Liver (tissue), 9 donors: Measurements from ENCODE around the gene FBXL4. TPM values are rescaled to one million over a fixed set of nuclear protein-coding genes. Genes with fewer than 3 reads are reported as not detected.

ENCODE experiments used
- DNase-seq: peaks from one replicate; pipeline ENCODE4 v3.0.0-alpha.2; 2017; ENCODE audit warnings: low spot score
- H3K27ac ChIP-seq, 2 donors: one replicate each; pipeline ENCODE4 v1.7.0; 2013; ENCODE audit warnings: inconsistent platforms in 2 of 2, low read length in 2 of 2, control low read depth in 1 of 2, low read depth in 1 of 2, mild to moderate bottlenecking in 1 of 2
- H3K27me3 ChIP-seq, 4 donors: one replicate each; pipeline versions ENCODE4 v1.6.1 to v1.7.0; 2013; ENCODE audit warnings: low read length in 3 of 4, inconsistent platforms in 1 of 4, mild to moderate bottlenecking in 1 of 4, moderate library complexity in 1 of 4; ENCODE audit not compliant: control insufficient read depth in 4 of 4, insufficient read depth in 4 of 4
- H3K36me3 ChIP-seq, 4 donors: one replicate each; pipeline versions ENCODE4 v1.6.1 to v1.7.0; 2013; ENCODE audit warnings: low read length in 3 of 4, mild to moderate bottlenecking in 3 of 4, low read depth in 1 of 4, moderate library complexity in 1 of 4; ENCODE audit not compliant: control insufficient read depth in 4 of 4, insufficient read depth in 3 of 4
- H3K4me1 ChIP-seq, 4 donors: one replicate each; pipeline versions ENCODE4 v1.6.1 to v1.7.0; 2013; ENCODE audit warnings: low read length in 3 of 4, mild to moderate bottlenecking in 3 of 4, moderate library complexity in 1 of 4; ENCODE audit not compliant: control insufficient read depth in 4 of 4, insufficient read depth in 4 of 4
- H3K4me3 ChIP-seq, 3 donors: one replicate each; pipeline versions ENCODE4 v1.6.1 to v1.7.0; 2013; ENCODE audit warnings: low read length in 3 of 3, control low read depth in 1 of 3, low read depth in 1 of 3, mild to moderate bottlenecking in 1 of 3
- H3K9ac ChIP-seq, 2 donors: one replicate each; pipeline ENCODE4 v1.7.0; 2013; ENCODE audit warnings: low read length in 2 of 2, mild to moderate bottlenecking in 2 of 2, moderate library complexity in 2 of 2, control low read depth in 1 of 2, low read depth in 1 of 2
- H3K9me3 ChIP-seq, 4 donors: one replicate each; pipeline versions ENCODE4 v1.6.1 to v1.7.0; 2013; ENCODE audit warnings: low read length in 3 of 4; ENCODE audit not compliant: control insufficient read depth in 4 of 4
- ATF3 ChIP-seq: IDR thresholded peaks from 2 replicates; pipeline ENCODE4 v1.6.1; 2016; ENCODE audit warnings: antibody characterized with exemption
- CTCF ChIP-seq: fragments of 150-350 bp; IDR thresholded peaks from 2 replicates; pipeline ENCODE4 v1.5.1; 2017; ENCODE audit warnings: improper control_type of control experiment, low read depth, low read length; ENCODE audit not compliant: missing input control
- EGR1 ChIP-seq, 2 donors: IDR thresholded peaks; 2 replicates each; pipeline ENCODE4 v1.6.1; 2016 to 2018; ENCODE audit warnings: antibody characterized with exemption in 2 of 2, low read depth in 2 of 2
- HNF4G ChIP-seq: IDR thresholded peaks from 2 replicates; pipeline ENCODE4 v1.6.1; 2016; ENCODE audit warnings: antibody characterized with exemption
- JUND ChIP-seq, 2 donors: IDR thresholded peaks; 2 replicates each; pipeline ENCODE4 v1.6.1; 2016; ENCODE audit warnings: antibody characterized with exemption in 2 of 2
- MAX ChIP-seq: IDR thresholded peaks from 2 replicates; pipeline ENCODE4 v1.6.1; 2016; ENCODE audit warnings: antibody characterized with exemption
- NR2F2 ChIP-seq: IDR thresholded peaks from 2 replicates; pipeline ENCODE4 v1.6.1; 2016; ENCODE audit warnings: antibody characterized with exemption
- RAD21 ChIP-seq, 2 donors: IDR thresholded peaks; 2 replicates each; pipeline ENCODE4 v1.6.1; 2016; ENCODE audit warnings: antibody characterized with exemption in 2 of 2, mild to moderate bottlenecking in 2 of 2
- REST ChIP-seq: IDR thresholded peaks from 2 replicates; pipeline ENCODE4 v1.6.1; 2016; ENCODE audit warnings: antibody characterized with exemption, mild to moderate bottlenecking
- RXRA ChIP-seq, 2 donors: IDR thresholded peaks; 2 replicates each; pipeline ENCODE4 v1.6.1; 2017 to 2018; ENCODE audit warnings: antibody characterized with exemption in 2 of 2, mild to moderate bottlenecking in 1 of 2
- SP1 ChIP-seq: IDR thresholded peaks from 2 replicates; pipeline ENCODE4 v1.6.1; 2018; ENCODE audit warnings: antibody characterized with exemption, mild to moderate bottlenecking
- TAF1 ChIP-seq: conservative IDR thresholded peaks from 2 replicates; pipeline ENCODE4 v1.6.1; 2016; ENCODE audit warnings: antibody characterized with exemption, mild to moderate bottlenecking
- YY1 ChIP-seq: IDR thresholded peaks from 2 replicates; pipeline ENCODE4 v1.6.1; 2016; ENCODE audit warnings: antibody characterized with exemption, mild to moderate bottlenecking
- ZBTB33 ChIP-seq: IDR thresholded peaks from 2 replicates; pipeline ENCODE4 v1.6.1; 2016; ENCODE audit warnings: antibody characterized with exemption
- WGBS: extraction: QIAGEN DNeasy Blood & Tissue Kit; methylation state at CpG from one replicate; pipeline ENCODE4 v1.1.7; 2013; 5-methylcytosine and 5-hydroxymethylcytosine counted together
- polyA plus RNA-seq, 2 donors: library from polyadenylated mRNA; stranded (reverse) in 1 of 2; unstranded in 1 of 2; fragments of 200-250 nt in 1 of 2; fragments of >200 nt in 1 of 2; fragmentation: Nextera tagmentation in 1 of 2; extraction: Ambion mirVana in 1 of 2; gene quantifications; one replicate each; pipeline versions ENCODE4 v1.2.1 to v1.2.3, GENCODE V29; 2013 to 2015
- total RNA-seq, 2 donors: library from RNA; depleted of rRNA; stranded (reverse); fragments of >200 nt; gene quantifications; one replicate each; pipeline ENCODE4 v1.2.3, GENCODE V29; 2014
- donor health status: healthy.
- donor health status: healthy.
- donor health status: healthy.
- donor health status: healthy.
- donor health status: healthy.

The FBXL4 gene
- total and polyA plus RNA-seq, 4 donors, result 4.1 to 18.8 (median 14.0) TPM

GRCh38 chr6:98845211-98846020 is 102.3 kb downstream of the FBXL4 start:
- Histone ChIP-seq H3K4me3 (peak overlapping the region in 1 of 3 donors; percentile 49), H3K9ac (no peak overlapping the region), H3K36me3 (no peaks in the 10 kb centered on the region), H3K4me1 (peaks cover 10 to 24% (median 14%) of the 10 kb centered on the region in 4 donors), H3K9me3 (no peaks in the 10 kb centered on the region), H3K27ac (no peak overlapping the region), H3K27me3 (peaks cover 0 to 22% (median 10%) of the 10 kb centered on the region in 4 donors)
- DNase-seq, result peak; percentile 74
- TF ChIP-seq NR2F2 (no peak), ATF3 (no peak), RXRA (IDR thresholded peaks at IDR 0.05) (no peak), YY1 (no peak), ZBTB33 (no peak), TAF1 (no peak), RAD21 (IDR thresholded peaks at IDR 0.05) (peak; percentile 93 to 97), EGR1 (IDR thresholded peaks at IDR 0.05; ENCODE audit: low read depth in 2 of 2) (no peak), CTCF (peak; percentile 82), SP1 (no peak), JUND (IDR thresholded peaks at IDR 0.05) (no peak), HNF4G (no peak), REST (no peak), MAX (no peak)
- WGBS, result 2% methylated on average over 50 of the region's 50 CpGs
